HG03354 (cell line): ENCODE data around the gene NIPAL3.
"Not testable (repeated sequence)": the region's sequence is repeated elsewhere in the genome, so short reads cannot be mapped to it uniquely, and the experiment has no call there.

Experiments used
- ATAC-seq: cut with Tn5 transposase; IDR thresholded peaks from one replicate; pipeline ENCODE4 v1.9.1; 2021; ENCODE audit warnings: mild to moderate bottlenecking; ENCODE audit not compliant: unreplicated experiment, poor library complexity, severe bottlenecking

NIPAL3 gene

DNA sequence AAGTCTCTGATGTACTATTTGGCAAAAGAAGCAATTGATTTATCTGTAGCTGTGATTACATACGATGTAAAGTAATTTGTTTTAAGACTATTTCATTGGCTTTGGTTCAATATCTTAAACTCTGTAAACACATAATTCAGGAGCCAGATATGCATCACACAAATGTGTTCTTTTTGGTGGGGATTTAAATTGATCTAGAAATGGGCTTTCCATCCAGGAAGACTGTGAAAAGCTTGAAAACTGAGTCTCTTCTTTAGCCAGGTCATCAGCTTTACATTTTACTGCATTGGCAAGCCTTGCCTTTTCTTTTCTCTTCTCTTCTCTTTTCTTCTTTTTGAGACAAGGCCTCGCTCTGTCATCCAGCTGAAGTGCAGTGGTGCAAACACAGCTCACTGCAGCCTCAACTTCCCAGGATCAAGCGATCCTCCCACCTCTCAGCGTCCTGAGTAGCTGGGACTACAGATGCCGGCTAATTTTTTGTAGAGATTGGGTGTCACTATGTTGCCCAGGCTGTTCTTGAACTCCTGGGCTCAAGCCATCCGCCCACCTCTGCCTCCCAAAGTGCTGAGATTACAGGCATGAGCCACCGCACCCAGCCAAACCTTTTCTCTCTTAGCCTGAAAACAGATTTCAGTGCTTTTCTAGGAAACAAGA lies 88.4 kb downstream of the NIPAL3 start:
- no peak for ATAC-seq

DNA sequence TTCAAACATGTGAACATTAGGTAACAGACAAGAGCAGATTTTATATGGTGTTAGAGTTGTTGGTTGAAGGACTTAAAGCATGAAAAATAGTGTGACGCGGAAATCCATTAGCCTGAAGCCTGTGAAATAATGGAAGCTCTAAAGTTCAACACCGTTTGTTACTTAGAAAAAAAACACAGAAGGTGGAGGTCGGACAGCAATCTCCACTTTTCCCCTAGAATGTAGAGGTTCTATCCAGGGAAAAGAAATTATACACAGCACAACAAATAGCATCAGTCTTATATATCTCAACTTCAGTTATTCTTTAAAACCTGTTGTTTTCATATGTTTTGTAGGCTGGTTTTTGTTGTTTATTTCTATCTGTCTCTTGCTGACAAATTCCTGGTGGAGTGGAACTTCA lies 89.0 kb downstream of the NIPAL3 start:
- ATAC-seq = no peak

DNA sequence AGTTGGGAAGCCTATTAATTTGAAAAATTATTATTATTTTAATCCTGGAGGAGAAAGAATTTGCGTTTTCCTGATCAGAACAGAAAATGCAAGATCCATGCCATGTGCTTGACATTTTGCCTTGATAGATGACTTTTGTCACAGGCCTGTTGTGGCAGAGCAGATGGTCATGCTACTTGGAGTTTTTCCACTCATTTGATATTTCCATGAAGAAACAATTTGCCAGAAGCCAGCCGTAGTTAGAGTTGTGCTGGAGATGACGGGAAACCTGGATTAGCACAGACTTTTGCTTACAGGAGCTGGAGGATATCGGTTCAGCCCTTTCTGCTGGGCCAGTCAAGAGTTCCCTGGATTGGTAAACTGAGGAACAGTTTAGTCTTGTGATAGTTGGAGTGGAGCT lies 90.2 kb downstream of the NIPAL3 start:
- ATAC-seq = no peak

DNA sequence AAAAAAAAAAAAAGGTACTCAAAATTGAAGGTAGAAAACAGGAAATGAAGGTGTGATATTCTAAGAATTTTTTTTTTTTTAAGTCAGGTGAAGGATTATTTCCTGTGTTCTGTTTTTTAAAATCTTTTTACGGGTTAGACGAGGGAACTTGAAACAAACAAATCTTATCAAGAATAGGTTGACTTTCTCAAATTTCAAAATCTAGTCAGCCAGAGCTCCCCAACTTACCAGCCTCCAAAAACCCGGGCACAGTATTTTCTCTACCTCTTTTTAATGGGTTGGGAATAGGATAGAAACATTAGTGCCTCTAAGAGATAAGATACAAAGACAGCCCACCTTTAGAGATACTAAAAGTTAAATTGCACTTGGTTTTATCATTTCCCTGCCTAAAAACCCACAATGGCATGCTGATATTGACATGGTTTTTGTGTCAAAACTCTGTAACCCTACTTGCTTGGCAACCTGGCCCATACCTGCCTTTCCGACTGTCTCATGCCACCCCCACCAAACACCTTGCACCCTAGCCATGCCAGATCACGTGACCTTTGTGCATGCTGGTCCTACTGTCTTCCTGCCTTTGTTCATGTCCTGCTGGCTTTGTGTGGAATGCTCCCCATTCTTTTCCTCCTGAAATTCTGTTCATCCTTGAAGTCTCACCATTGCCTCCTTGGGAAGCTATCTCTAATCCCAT lies 91.2 kb downstream of the NIPAL3 start:
- no peak for ATAC-seq

DNA sequence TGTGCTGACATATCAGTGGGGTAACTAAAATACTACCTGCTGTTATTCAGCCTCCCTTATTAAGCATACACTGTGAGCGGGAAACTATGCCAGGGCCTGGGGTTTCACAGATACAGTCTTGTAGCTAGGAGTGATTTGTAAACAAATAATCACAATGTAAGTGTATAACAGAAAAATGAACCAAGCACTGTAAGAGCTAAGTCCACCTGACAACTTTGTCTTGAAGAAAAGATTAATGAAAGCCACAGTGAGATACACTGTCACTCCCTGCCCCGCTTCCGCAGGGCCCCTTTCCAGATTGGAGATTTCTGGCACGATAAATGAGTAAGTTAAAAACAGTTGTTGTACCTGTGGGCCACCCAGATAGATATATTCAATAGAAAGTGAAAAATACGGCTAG lies 91.8 kb downstream of the NIPAL3 start:
- ATAC-seq = no peak

DNA sequence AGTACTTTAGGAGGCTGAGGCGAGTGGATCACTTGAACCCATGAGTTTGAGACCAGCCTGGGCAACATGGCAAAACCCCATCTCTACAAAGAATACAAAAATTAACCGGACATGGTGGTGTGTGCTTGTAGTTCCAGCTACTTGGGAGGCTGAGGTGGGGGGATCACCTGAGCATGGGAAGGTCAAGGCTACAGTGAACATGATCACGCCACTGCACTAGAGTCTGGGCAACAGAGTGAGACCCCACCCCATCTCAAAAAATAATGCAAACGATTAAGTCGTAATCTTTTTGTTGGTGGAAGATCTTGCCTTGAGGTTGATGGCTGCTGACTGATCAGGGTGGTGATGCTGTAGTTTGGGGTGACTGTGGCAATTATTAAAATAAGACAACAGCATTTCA lies 93.3 kb downstream of the NIPAL3 start:
- ATAC-seq = no peak

DNA sequence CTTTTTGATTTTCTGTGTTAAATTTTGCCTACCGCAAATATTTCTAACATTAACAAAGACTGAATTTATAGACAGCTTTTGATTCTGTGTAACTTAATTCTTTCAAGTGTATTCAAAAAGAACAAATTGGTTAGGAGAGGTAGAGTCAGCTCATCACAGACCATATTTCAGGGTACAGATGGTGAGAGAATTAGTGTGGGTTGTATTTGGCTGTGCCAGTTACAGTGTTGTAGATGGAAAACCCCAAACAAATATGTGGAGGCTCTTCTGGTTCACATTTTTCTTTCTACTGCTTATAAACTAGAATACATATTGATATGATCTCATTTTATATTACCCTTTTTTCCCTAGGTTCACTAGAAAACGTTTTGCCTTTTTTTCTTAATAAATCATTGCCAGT lies 98.1 kb downstream of the NIPAL3 start:
- no peak for ATAC-seq

DNA sequence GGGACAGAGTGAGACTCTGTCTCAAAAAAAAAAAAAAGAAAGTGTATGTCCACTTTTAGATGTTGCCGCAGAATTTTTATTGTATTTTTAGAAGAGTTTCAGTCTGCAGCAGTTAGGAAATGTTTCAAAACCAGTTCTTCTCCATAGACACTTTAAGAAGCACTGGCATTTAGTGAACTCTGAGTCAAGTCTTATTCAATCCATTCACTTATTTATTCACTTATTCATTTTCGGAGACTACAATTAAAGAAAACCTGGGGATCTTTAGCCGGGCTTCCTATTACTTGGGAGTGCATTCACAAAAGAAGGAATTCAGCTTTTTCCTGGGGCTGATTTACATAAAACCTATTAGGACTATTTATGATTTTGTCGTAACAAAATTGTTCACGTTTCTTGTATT lies 99.3 kb downstream of the NIPAL3 start:
- ATAC-seq = no peak

DNA sequence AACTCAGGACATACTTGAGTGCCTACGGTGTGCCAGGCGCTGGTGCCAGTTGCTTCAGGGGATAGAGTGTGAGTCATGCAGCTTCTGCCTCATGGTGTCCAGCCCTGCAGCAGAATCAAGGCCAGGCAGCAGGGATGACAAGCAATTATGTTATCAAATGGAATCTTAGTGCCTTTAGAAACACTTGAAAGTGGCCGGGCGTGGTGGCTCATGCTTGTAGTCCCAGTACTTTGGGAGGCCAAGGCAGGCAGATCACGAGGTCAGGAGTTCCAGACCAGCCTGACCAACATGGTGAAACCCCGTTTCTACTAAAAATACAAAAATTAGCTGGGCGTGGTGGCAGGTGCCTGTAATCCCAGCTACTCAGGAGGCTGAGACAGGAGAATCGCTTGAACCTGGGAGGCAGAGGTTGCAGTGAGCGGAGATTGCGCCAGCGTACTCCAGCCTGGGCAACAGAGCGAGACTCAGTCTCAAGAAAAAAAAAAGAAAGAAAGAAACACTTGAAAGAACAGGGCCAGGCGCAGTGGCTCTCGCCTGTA lies 100.1 kb downstream of the NIPAL3 start:
- ATAC-seq = not testable (repeated sequence)

DNA sequence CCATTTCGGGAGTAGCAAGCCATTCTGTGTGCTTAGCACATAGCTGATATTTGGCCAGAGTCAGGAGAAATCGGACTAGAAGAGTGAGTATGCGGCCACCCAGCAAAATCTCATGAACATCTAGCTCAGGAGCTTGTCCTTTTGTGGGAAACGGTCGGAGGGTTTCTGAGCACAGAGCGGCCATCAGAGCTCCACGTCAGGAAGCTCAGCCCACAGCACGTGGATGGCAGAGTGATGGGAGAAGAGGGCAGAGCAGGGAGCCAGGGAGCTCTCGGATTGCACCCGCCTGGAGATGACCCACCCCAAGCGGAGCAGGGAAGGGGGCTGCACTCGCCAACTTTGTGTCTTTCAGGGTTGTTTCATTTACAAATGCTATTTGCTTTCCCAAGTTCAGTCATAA lies 100.9 kb downstream of the NIPAL3 start:
- no peak for ATAC-seq

DNA sequence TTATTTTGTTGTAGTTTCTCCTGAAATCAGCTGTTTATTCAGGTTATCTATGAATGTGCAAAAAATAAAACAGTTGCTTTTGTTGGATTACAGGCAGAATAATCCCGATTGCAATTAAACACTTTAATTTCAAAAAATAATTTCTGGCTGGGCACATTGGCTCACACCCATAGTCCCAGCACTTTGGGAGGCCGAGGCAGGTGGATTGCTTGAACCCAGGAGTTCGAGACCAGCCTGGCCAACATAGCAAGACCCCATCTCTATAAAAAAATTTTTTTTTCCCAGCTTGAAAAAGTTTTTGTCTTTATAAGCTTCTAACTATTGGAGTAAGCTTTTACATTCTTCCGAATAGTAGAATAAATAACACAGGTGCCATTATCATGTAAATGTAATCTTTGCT lies 102.3 kb downstream of the NIPAL3 start:
- ATAC-seq = no peak

DNA sequence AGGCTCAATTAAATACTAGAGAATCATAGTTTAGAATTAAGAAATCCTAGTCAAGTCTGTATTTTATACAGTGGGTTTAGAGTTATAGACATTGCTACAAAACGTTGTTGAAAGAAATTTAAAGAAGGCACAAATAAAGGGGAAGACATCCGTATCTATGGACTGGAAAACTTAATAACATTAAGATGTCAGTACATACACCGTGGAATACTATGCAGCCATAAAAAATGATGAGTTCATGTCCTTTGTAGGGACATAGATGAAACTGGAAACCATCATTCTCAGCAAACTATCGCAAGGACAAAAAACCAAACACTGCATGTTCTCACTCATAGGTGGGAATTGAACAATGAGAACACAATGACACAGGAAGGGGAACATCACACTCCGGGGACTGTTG lies 104.7 kb downstream of the NIPAL3 start:
- not testable (repeated sequence) for ATAC-seq
